Measurements from ENCODE around the gene LYAR. TPM values are rescaled to one million over a fixed set of nuclear protein-coding genes. Genes with fewer than 3 reads are reported as not detected.

Gene LYAR
- total RNA-seq, 2 donors from 2014 or later, result 7.3 to 20.7 TPM

- no peak overlapping the region for H3K27ac ChIP-seq
- H3K9me3 ChIP-seq, result peaks cover 3% of the 10 kb centered on the region
- no peaks in the 10 kb centered on the region for H3K4me1 ChIP-seq (ENCODE audit: control insufficient read depth in 1 of 2, low read depth in 2 of 2)
- DNase-seq (ENCODE audit: low spot score) (no peak), ATAC-seq (ENCODE audit: insufficient number of reproducible peaks, low FRiP score, low read depth) (no peak)
- TF ChIP-seq CTCF (IDR thresholded peaks at IDR 0.05), result no peak
- no peaks in the 10 kb centered on the region for H3K27me3 ChIP-seq (replicated peaks; ENCODE audit: insufficient read depth)
- no peaks in the 10 kb centered on the region for H3K36me3 ChIP-seq
- H3K4me3 ChIP-seq, result no peak overlapping the region
These were observed 61.6 kb downstream of the LYAR start for GRCh38 chr4:4228356-4228668.

- no peak for ATAC-seq (ENCODE audit: insufficient number of reproducible peaks, low FRiP score, low read depth)
- TF ChIP-seq CTCF (IDR thresholded peaks at IDR 0.05), result no peak
- Histone ChIP-seq H3K4me3 (no peak overlapping the region), H3K27me3 (replicated peaks; ENCODE audit: insufficient read depth) (no peaks in the 10 kb centered on the region), H3K27ac (no peak overlapping the region), H3K36me3 (no peaks in the 10 kb centered on the region), H3K4me1 (ENCODE audit: control insufficient read depth in 1 of 2, low read depth in 2 of 2) (no peaks in the 10 kb centered on the region), H3K9me3 (peaks cover 2% of the 10 kb centered on the region)
- DNase-seq (ENCODE audit: low spot score), result no peak
These were observed 62.2 kb downstream of the LYAR start for GRCh38 chr4:4227510-4228355.

- no peak within 1 kb of the TSS for H3K4me3 ChIP-seq
- no peak for DNase-seq (ENCODE audit: low spot score)
These were observed 63.1 kb downstream of the LYAR start, which contains the start of gene OTOP1 for GRCh38 chr4:4226606-4227438. OTOP1 (minus strand) TSS chr4:4226929; CDS start chr4:4226864, 65 bp downstream.

GRCh38 chr4:4225915-4226605 lies 63.9 kb downstream of the LYAR start:
- H3K4me1 ChIP-seq (ENCODE audit: control insufficient read depth in 1 of 2, low read depth in 2 of 2), result no peaks in the 10 kb centered on the region
- no peak for TF ChIP-seq CTCF (IDR thresholded peaks at IDR 0.05)
- no peak overlapping the region for H3K4me3 ChIP-seq
- H3K27me3 ChIP-seq (replicated peaks; ENCODE audit: insufficient read depth), result no peaks in the 10 kb centered on the region
- DNase-seq (ENCODE audit: low spot score), result no peak
- no peaks in the 10 kb centered on the region for H3K36me3 ChIP-seq
- no peak overlapping the region for H3K27ac ChIP-seq
- no peak for ATAC-seq (ENCODE audit: insufficient number of reproducible peaks, low FRiP score, low read depth)
- H3K9me3 ChIP-seq, result no peaks in the 10 kb centered on the region

More at GRCh38 chr4:4226606-4227438, 63.1 kb downstream of the LYAR start, which contains the start of gene OTOP1:
- TF ChIP-seq CTCF (IDR thresholded peaks at IDR 0.05), result no peak
- Histone ChIP-seq H3K9me3 (no peaks in the 10 kb centered on the region), H3K27me3 (replicated peaks; ENCODE audit: insufficient read depth) (no peaks in the 10 kb centered on the region), H3K27ac (no peak within 1 kb of the TSS), H3K4me1 (ENCODE audit: control insufficient read depth in 1 of 2, low read depth in 2 of 2) (no peaks in the 10 kb centered on the region), H3K36me3 (no peaks in the 10 kb centered on the region)
- no peak for ATAC-seq (ENCODE audit: insufficient number of reproducible peaks, low FRiP score, low read depth)

Other genes starting within 250 kb of the LYAR start
- not detected for gene OTOP1, start 63.2 kb downstream of the LYAR start, total RNA-seq
- 10 to 100 TPM; 24.4 to 27.4 TPM for gene TMEM128, start 41.9 kb downstream of the LYAR start, total RNA-seq
- gene ZBTB49, start 97 bp upstream of the LYAR start, total RNA-seq, result 10 to 100 TPM in 1 of 2 donors, 1 to 10 TPM in 1; 8.4 to 10.2 TPM
- under 1 TPM; 0.27 to 0.56 TPM for gene NSG1, start 96.9 kb upstream of the LYAR start, total RNA-seq

All from thoracic aorta (tissue), 2 donors.